A673 (cell line): ENCODE measurements around the gene NAPA. TPM values are rescaled to one million over a fixed set of nuclear protein-coding genes. Genes with fewer than 3 reads are reported as not detected.
A peak's percentile ranks its signal among the peaks of the same experiment; 100 is the strongest.

ENCODE experiments used
- BruUV-seq: library from RNA; stranded (reverse); fragments of 400-500 nt; replicated peaks from 2 replicates; lab custom pipeline; 2021; lab: Mats Ljungman, UMichigan
- CTCF ChIA-PET: fragments of 300-600 bp; sonication (Branson Sonifier 250); formaldehyde crosslinking; loops from one replicate; lab custom pipeline; 2022; ENCODE audit warnings: antibody characterized with exemption; lab: Charles Lee
- POLR2A ChIA-PET: fragments of 300-600 bp; sonication (Branson Sonifier 250); formaldehyde crosslinking; loops from one replicate; lab custom pipeline; 2022; ENCODE audit warnings: antibody characterized with exemption; ENCODE audit not compliant: low non-redundant PET; lab: Charles Lee
- DNase-seq: peaks from one replicate; pipeline ENCODE4 v3.0.0-alpha.2; 2015; ENCODE audit warnings: low spot score
- H3K27ac ChIP-seq: fragments of 200-600 bp; sonication (generic); 2 replicates; pipeline ENCODE4 v1.5.1; 2016; ENCODE audit warnings: mixed run types, low read depth, mild to moderate bottlenecking, mixed read lengths, antibody characterized with exemption, low read length; ENCODE audit not compliant: poor library complexity, severe bottlenecking
- H3K27me3 ChIP-seq: fragments of 200-600 bp; sonication (generic); replicated peaks from 2 replicates; pipeline ENCODE4 v1.6.1; 2017; ENCODE audit warnings: mixed run types, low read depth, mild to moderate bottlenecking, mixed read lengths, antibody characterized with exemption, low read length; ENCODE audit not compliant: insufficient read depth, poor library complexity
- H3K36me3 ChIP-seq: fragments of 200-600 bp; sonication (generic); 2 replicates; pipeline ENCODE4 v1.6.1; 2016; ENCODE audit warnings: mixed run types, mild to moderate bottlenecking, mixed read lengths, antibody characterized with exemption, low read length; ENCODE audit not compliant: insufficient read depth, poor library complexity, severe bottlenecking
- H3K4me1 ChIP-seq: fragments of 200-600 bp; sonication (generic); 2 replicates; pipeline ENCODE4 v1.6.1; 2017; ENCODE audit warnings: mixed run types, mild to moderate bottlenecking, mixed read lengths, antibody characterized with exemption, low read length; ENCODE audit not compliant: insufficient read depth, poor library complexity, severe bottlenecking
- H3K4me3 ChIP-seq: fragments of 200-600 bp; sonication (generic); 2 replicates; pipeline ENCODE4 v1.5.1; 2016; ENCODE audit warnings: low read depth, mixed run types, mild to moderate bottlenecking, mixed read lengths, low read length; ENCODE audit not compliant: poor library complexity, severe bottlenecking
- H3K9me3 ChIP-seq: fragments of 200-600 bp; sonication (generic); 2 replicates; pipeline ENCODE4 v1.6.1; 2016; ENCODE audit warnings: mixed run types, low read depth, mild to moderate bottlenecking, mixed read lengths, antibody characterized with exemption, low read length; ENCODE audit not compliant: poor library complexity, severe bottlenecking
- EZH2 ChIP-seq: fragments of 200-600 bp; sonication (generic); IDR thresholded peaks from 2 replicates; pipeline ENCODE4 v1.6.1; 2017; ENCODE audit warnings: borderline replicate concordance, low read depth, mild to moderate bottlenecking, mixed read lengths, antibody characterized with exemption, low read length; ENCODE audit not compliant: poor library complexity, severe bottlenecking
- intact Hi-C: fragments of 100-400 bp; cut with micrococcal nuclease; formaldehyde crosslinking; loops from one replicate; pipeline ENCODE4 v1.10.0; 2022; ENCODE audit not compliant: unreplicated experiment
- total RNA-seq: library from RNA; stranded (reverse); gene quantifications from 2 replicates; pipeline ENCODE4 v1.2.3, GENCODE V29; 2021
- TF ChIP-seq, protein P1 (sequence below): fragments of 300-800, 200-600 bp; sonication (generic); conservative IDR thresholded peaks from 2 replicates; pipeline ENCODE4 v1.5.1; 2017; ENCODE audit warnings: low read depth, mild to moderate bottlenecking, antibody characterized with exemption, low read length, moderate library complexity, mixed read lengths

Gene NAPA
- total RNA-seq, 1 experiment from 2014 or later, result 90.9 TPM

DNA sequence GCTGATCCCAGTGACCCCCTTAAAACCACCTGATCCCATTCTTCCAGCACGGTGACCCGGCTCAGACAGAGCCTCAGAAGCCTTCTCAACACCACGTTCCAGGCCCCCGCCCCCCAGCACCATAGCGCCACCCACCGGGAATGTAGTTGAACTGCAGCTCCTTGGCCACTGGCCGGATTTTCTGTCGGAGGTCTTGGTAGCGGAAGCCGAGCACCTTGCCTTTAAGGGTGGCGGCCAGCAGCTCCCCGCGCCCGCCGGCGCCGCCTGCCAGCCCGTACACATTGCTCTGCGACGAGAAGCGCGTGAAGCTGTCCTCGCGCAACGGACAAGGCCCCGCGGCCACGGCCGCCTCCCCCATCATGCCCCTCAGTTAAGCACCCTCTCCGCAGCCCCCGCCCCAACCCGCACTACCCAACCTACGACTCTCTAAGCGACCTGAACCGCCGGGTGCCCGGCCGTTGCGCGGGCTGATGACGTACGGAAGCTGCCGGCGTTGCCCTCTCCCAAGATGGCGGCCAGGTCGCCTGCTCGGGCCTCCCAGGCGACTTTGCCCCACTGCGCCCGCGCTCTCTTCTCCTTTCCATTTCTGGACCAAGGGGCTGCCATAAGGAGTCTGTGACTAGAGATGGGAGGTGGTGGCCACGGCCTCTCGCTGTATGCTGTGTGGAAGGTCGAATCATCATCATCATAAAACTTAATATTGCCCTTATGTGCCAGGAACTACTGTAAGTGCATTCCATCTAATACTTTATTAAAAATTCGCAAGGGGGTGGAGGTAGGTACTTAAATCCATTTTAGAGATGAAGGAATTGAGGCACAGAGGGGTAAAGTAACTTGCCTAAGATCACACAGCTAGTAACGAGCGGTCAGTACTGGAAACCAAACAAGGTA lies 30.8 kb downstream of the NAPA start, which contains the start of gene KPTN:
Gene KPTN, minus strand, starts transcription at position 420 of the 891 bp plus-strand sequence. Its CDS starts 59 bp downstream, at position 361.
- no peaks in the 10 kb centered on the region for H3K27me3 ChIP-seq
- ChIA-PET POLR2A (no interaction called here), CTCF (interaction anchor here (0.6 to 1.3 kb wide), 8 partner anchors 12 to 230 kb away, joined by 3 to 12 read pairs (median 5); partner anchors contain the start of gene NAPA)
- peaks cover 6% of the 10 kb centered on the region for H3K4me1 ChIP-seq
- TF ChIP-seq EZH2, result no peak
- TF ChIP-seq, protein P1, sequence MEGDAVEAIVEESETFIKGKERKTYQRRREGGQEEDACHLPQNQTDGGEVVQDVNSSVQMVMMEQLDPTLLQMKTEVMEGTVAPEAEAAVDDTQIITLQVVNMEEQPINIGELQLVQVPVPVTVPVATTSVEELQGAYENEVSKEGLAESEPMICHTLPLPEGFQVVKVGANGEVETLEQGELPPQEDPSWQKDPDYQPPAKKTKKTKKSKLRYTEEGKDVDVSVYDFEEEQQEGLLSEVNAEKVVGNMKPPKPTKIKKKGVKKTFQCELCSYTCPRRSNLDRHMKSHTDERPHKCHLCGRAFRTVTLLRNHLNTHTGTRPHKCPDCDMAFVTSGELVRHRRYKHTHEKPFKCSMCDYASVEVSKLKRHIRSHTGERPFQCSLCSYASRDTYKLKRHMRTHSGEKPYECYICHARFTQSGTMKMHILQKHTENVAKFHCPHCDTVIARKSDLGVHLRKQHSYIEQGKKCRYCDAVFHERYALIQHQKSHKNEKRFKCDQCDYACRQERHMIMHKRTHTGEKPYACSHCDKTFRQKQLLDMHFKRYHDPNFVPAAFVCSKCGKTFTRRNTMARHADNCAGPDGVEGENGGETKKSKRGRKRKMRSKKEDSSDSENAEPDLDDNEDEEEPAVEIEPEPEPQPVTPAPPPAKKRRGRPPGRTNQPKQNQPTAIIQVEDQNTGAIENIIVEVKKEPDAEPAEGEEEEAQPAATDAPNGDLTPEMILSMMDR, result peak; percentile 98
- H3K4me3 ChIP-seq, result peak within 1 kb of the TSS; percentile 74
- TSS peak; percentile 74 for BruUV-seq
- no peaks in the 10 kb centered on the region for H3K36me3 ChIP-seq
- peak within 1 kb of the TSS; percentile 98 for H3K27ac ChIP-seq
- intact Hi-C loops, result loop anchor here (5.0 kb wide), 1 partner anchor 57 kb away; no protein-coding TSS in a partner anchor
- H3K9me3 ChIP-seq, result no peaks in the 10 kb centered on the region
- DNase-seq, result peak; percentile 95

DNA sequence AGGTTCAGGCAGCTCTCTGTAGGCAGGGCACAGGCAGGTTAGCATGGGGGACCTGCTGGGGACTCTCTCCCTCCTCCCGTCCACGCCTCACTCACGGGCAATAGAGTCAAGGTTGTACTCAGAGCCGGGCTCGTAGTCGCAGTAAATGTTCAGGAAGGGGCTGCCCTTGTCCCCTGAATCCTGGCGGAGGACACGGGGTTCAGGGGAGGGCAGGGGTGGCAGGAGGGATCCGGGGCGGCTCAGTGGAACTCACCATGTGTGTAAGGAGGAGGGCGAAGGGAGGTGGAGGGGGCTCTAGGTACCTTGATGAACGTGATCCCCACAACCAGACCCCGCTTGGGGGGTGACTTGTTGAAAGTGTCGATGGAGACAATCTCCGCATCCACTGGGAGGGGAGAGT lies 31.7 kb downstream of the NAPA start:
- DNase-seq, result no peak
- H3K4me1 ChIP-seq, result peaks cover 6% of the 10 kb centered on the region
- no peaks in the 10 kb centered on the region for H3K27me3 ChIP-seq
- ChIA-PET POLR2A (no interaction called here), CTCF (interaction anchor here (0.8 to 1.3 kb wide), 6 partner anchors 11 to 55 kb away, joined by 3 to 12 read pairs (median 6); partner anchors contain the start of gene NAPA)
- H3K4me3 ChIP-seq, result peak overlapping the region; percentile 74
- intact Hi-C loops, result loop anchor here (5.0 kb wide), 1 partner anchor 56 kb away; no protein-coding TSS in a partner anchor
- no TSS peak for BruUV-seq
- no peaks in the 10 kb centered on the region for H3K36me3 ChIP-seq
- H3K9me3 ChIP-seq, result no peaks in the 10 kb centered on the region
- no peak for TF ChIP-seq EZH2
- TF ChIP-seq, protein P1, result no peak
- no peak overlapping the region for H3K27ac ChIP-seq

DNA sequence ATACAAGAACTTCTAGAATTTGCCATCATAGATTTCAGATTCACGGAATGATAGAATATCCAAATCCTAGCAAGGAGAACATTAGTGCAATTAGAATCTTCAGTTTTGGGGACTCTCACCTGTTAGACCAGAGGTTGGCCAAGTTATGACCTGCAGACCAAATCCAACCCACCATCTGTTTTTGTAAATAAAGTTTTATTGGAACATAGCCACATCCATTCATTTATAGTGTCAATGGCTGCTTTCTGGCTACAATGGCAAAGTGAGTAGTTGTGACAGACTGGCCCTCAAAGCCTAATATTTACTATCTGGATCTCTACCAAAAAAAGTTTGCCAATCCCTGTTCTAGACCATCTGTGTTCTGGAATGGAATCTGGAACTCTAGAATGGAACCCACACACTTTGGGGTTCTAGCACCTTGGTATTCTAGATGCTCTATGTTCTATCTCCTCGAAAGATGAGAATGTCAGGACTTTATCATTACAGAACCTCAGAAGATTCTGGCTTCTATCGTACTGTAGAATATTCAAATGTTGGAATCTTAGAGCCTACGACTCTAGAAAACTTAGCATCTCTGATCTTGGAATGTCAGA lies 33.3 kb downstream of the NAPA start:
- BruUV-seq, result no TSS peak
- intact Hi-C loops, result loop anchor here (5.0 kb wide), 1 partner anchor 54 kb away; no protein-coding TSS in a partner anchor

More for the DNA sequence above, 33.3 kb downstream of the NAPA start:
- ChIA-PET POLR2A (interaction anchor here (0.7 kb wide), 1 partner anchor 194 kb away, joined by 7 read pairs; no protein-coding TSS in a partner anchor), CTCF (no interaction called here)
- H3K4me3 ChIP-seq, result no peak overlapping the region
- no peaks in the 10 kb centered on the region for H3K27me3 ChIP-seq
- no peaks in the 10 kb centered on the region for H3K9me3 ChIP-seq
- no peak for DNase-seq
- no peak overlapping the region for H3K27ac ChIP-seq
- H3K4me1 ChIP-seq, result peaks cover 6% of the 10 kb centered on the region
- TF ChIP-seq, protein P1, result no peak
- TF ChIP-seq EZH2, result no peak
- no peaks in the 10 kb centered on the region for H3K36me3 ChIP-seq
